HEK293T (cell line): ENCODE results near the gene ELL2.

Experiments used
- CTCF ChIA-PET: fragments of 350-600 bp; formaldehyde crosslinking; extraction: SDS; loops from one replicate; lab custom pipeline; 2021; ENCODE audit warnings: antibody characterized with exemption, inconsistent platforms; lab: Yijun Ruan, JAX
- POLR2A ChIA-PET: fragments of 350-600 bp; formaldehyde crosslinking; extraction: SDS; loops from one replicate; lab custom pipeline; 2020; ENCODE audit warnings: antibody characterized with exemption, inconsistent platforms; lab: Yijun Ruan, JAX
- DNase-seq: peaks from one replicate; pipeline ENCODE4 v3.0.0; 2012; ENCODE audit warnings: mixed read lengths; ENCODE audit errors: extremely low spot score
- ARNT ChIP-seq: fragments of 450-650 bp; IDR thresholded peaks from 2 replicates; pipeline ENCODE4 v1.6.1; 2017; ENCODE audit warnings: mild to moderate bottlenecking
- BHLHE40 ChIP-seq: fragments of 450-650 bp; IDR thresholded peaks from 2 replicates; pipeline ENCODE4 v1.6.1; 2016; ENCODE audit warnings: mild to moderate bottlenecking, moderate library complexity, borderline replicate concordance
- CTBP1 ChIP-seq: fragments of 450-650 bp; IDR thresholded peaks from 2 replicates; pipeline ENCODE4 v1.6.1; 2016; ENCODE audit warnings: borderline replicate concordance
- ELF4 ChIP-seq: fragments of 450-650 bp; IDR thresholded peaks from 2 replicates; pipeline ENCODE4 v1.6.1; 2017; ENCODE audit warnings: antibody characterized with exemption
- FOXA1 ChIP-seq: fragments of 450-650 bp; IDR thresholded peaks from 2 replicates; pipeline ENCODE4 v1.6.1; 2016; ENCODE audit warnings: mild to moderate bottlenecking
- FOXK2 ChIP-seq: fragments of 450-650 bp; IDR thresholded peaks from 2 replicates; pipeline ENCODE4 v1.6.1; 2016; ENCODE audit warnings: mild to moderate bottlenecking
- FOXM1 ChIP-seq: fragments of 450-650 bp; IDR thresholded peaks from 2 replicates; pipeline ENCODE4 v1.6.1; 2017; ENCODE audit warnings: mild to moderate bottlenecking, borderline replicate concordance
- HDGF ChIP-seq: fragments of 450-650 bp; IDR thresholded peaks from 2 replicates; pipeline ENCODE4 v1.6.1; 2017; ENCODE audit warnings: antibody characterized with exemption, borderline replicate concordance
- L3MBTL2 ChIP-seq: fragments of 450-650 bp; conservative IDR thresholded peaks from 2 replicates; pipeline ENCODE4 v1.6.1; 2016; ENCODE audit warnings: mild to moderate bottlenecking
- LEF1 ChIP-seq: fragments of 450-650 bp; IDR thresholded peaks from 2 replicates; pipeline ENCODE4 v1.6.1; 2017; ENCODE audit warnings: mild to moderate bottlenecking, borderline replicate concordance
- NFRKB ChIP-seq: fragments of 450-650 bp; IDR thresholded peaks from 2 replicates; pipeline ENCODE4 v1.6.1; 2016; ENCODE audit warnings: mild to moderate bottlenecking, moderate library complexity
- PKNOX1 ChIP-seq: fragments of 450-650 bp; IDR thresholded peaks from 2 replicates; pipeline ENCODE4 v1.6.1; 2016
- SP1 ChIP-seq: fragments of 450-650 bp; IDR thresholded peaks from 2 replicates; pipeline ENCODE4 v1.6.1; 2017
- SUZ12 ChIP-seq: fragments of 450-650 bp; IDR thresholded peaks from 2 replicates; pipeline ENCODE4 v1.6.1; 2016; ENCODE audit warnings: mild to moderate bottlenecking
- TARDBP ChIP-seq: fragments of 450-650 bp; IDR thresholded peaks from 2 replicates; pipeline ENCODE4 v1.6.1; 2016
- ZNF384 ChIP-seq: fragments of 450-650 bp; IDR thresholded peaks from 2 replicates; pipeline ENCODE4 v1.6.1; 2016

Gene ELL2

GRCh38 chr5:95993266-95993665 is 31.6 kb upstream of the ELL2 start:
- ChIA-PET POLR2A (no interaction called here), CTCF (no interaction called here)
- TF ChIP-seq SUZ12 (no peak), ARNT (no peak), LEF1 (no peak), FOXA1 (no peak), ZNF384 (no peak), NFRKB (no peak), FOXK2 (no peak), BHLHE40 (no peak), CTBP1 (no peak), FOXM1 (no peak), ELF4 (no peak), SP1 (no peak), PKNOX1 (no peak), L3MBTL2 (no peak), HDGF (no peak), TARDBP (no peak)
- DNase-seq: no peak

- ChIA-PET POLR2A (no interaction called here), CTCF (no interaction called here)
- no peak for TF ChIP-seq SUZ12
- no peak for TF ChIP-seq NFRKB
- TF ChIP-seq L3MBTL2: no peak
- TF ChIP-seq ARNT: no peak
- TF ChIP-seq HDGF: no peak
- no peak for TF ChIP-seq TARDBP
- no peak for TF ChIP-seq FOXM1
- no peak for TF ChIP-seq FOXA1
- TF ChIP-seq ELF4: no peak
- TF ChIP-seq PKNOX1: no peak
- no peak for TF ChIP-seq SP1
- TF ChIP-seq LEF1: no peak
- TF ChIP-seq FOXK2: no peak
- TF ChIP-seq BHLHE40: no peak
- TF ChIP-seq CTBP1: no peak
- no peak for TF ChIP-seq ZNF384
- no peak for DNase-seq
These were observed 27.8 kb upstream of the ELL2 start for GRCh38 chr5:95989283-95990048.

DNA sequence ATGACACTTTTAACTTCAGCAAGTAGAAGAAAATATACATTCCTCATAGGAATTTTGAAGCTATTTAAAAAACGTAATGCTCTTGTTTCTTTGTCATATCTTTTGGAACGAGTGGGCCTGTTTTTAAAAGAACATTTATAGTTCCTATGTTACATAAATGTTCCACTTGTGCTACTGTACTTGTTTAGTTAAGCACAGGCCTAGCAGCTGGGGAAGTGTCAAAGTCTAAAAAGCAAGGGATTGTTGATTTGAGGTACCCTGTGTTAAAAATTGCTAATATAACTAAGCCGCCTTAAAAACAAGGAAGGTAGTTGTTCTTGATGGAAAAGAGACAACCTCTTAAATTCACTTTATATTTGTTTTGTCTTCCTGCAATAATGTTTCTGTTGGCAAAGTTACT is 27.2 kb upstream of the ELL2 start:
- DNase-seq: no peak
- ChIA-PET POLR2A (no interaction called here), CTCF (no interaction called here)
- no peak for TF ChIP-seq ARNT
- no peak for TF ChIP-seq NFRKB
- no peak for TF ChIP-seq FOXM1
- TF ChIP-seq SP1: no peak
- TF ChIP-seq FOXA1: no peak
- no peak for TF ChIP-seq SUZ12
- no peak for TF ChIP-seq CTBP1
- no peak for TF ChIP-seq HDGF
- TF ChIP-seq ELF4: no peak
- no peak for TF ChIP-seq TARDBP
- TF ChIP-seq BHLHE40: no peak
- no peak for TF ChIP-seq PKNOX1
- no peak for TF ChIP-seq L3MBTL2
- TF ChIP-seq LEF1: no peak

GRCh38 chr5:95988094-95988493 is 26.4 kb upstream of the ELL2 start:
- DNase-seq: no peak
- POLR2A ChIA-PET: no interaction called here

GRCh38 chr5:95986937-95987520 is 25.4 kb upstream of the ELL2 start:
- ChIA-PET CTCF (no interaction called here), POLR2A (no interaction called here)
- no peak for DNase-seq
- TF ChIP-seq LEF1: no peak
- no peak for TF ChIP-seq ZNF384
- TF ChIP-seq ARNT: no peak
- TF ChIP-seq NFRKB: no peak
- TF ChIP-seq HDGF: no peak
- TF ChIP-seq CTBP1: no peak
- no peak for TF ChIP-seq TARDBP
- no peak for TF ChIP-seq ELF4
- no peak for TF ChIP-seq FOXA1
- TF ChIP-seq PKNOX1: no peak

More at GRCh38 chr5:95988094-95988493, 26.4 kb upstream of the ELL2 start:
- TF ChIP-seq FOXM1 (no peak), SP1 (no peak), SUZ12 (no peak), BHLHE40 (no peak), CTBP1 (no peak), HDGF (no peak), NFRKB (no peak), ARNT (no peak), FOXK2 (no peak)
- CTCF ChIA-PET: no interaction called here
